Colonic mucosa (tissue), 4 donors: ENCODE measurements around the gene FGF19. TPM values are rescaled to one million over a fixed set of nuclear protein-coding genes. Genes with fewer than 3 reads are reported as not detected.

Experiments used
- DNase-seq: peaks from one replicate; pipeline ENCODE4 v3.0.0-alpha.2; 2020
- H3K27ac ChIP-seq: fragments of 200-600 bp; one replicate; pipeline ENCODE4 v1.8.0; 2021
- H3K27me3 ChIP-seq: fragments of 200-600 bp; one replicate; pipeline ENCODE4 v1.8.0; 2021
- H3K36me3 ChIP-seq: fragments of 200-600 bp; one replicate; pipeline ENCODE4 v1.8.0; 2021
- H3K4me1 ChIP-seq: fragments of 200-600 bp; one replicate; pipeline ENCODE4 v1.8.0; 2021; ENCODE audit warnings: mild to moderate bottlenecking
- H3K4me3 ChIP-seq: fragments of 200-600 bp; one replicate; pipeline ENCODE4 v1.8.0; 2021
- H3K9ac ChIP-seq, 2 donors: one replicate each; pipeline ENCODE4 v1.7.0; 2013; ENCODE audit warnings: control low read depth in 2 of 2, low read depth in 2 of 2, low read length in 2 of 2
- H3K9me3 ChIP-seq: fragments of 200-600 bp; one replicate; pipeline ENCODE4 v1.8.0; 2021
- CTCF ChIP-seq: fragments of 200-600 bp; IDR thresholded peaks from one replicate; pipeline ENCODE4 v1.8.0; 2022; ENCODE audit warnings: antibody characterized with exemption, mild to moderate bottlenecking
- intact Hi-C: fragments of 100-400 bp; cut with DNase I; formaldehyde crosslinking; loops from one replicate; pipeline ENCODE4 v1.14.1; 2022
- total RNA-seq, 2 donors: library from RNA; stranded (reverse); fragmentation: NEBNext Ultra II Directional in 1 of 2; extraction: Animal tissue kit (Norgen Biotek cat#: 25700) in 1 of 2; gene quantifications; one replicate each; pipeline ENCODE4 v1.2.1, GENCODE V29; 2021
- donor health status: healthy.
- donor health status: DM: no; HTN: no; CAD: no.
- donor health status: DM: no; HTN: no; CAD: no.

The FGF19 gene
- total RNA-seq, 2 donors from 2014 or later = 0.22 TPM; not detected in 1

- DNase-seq = no peak
- H3K27me3 ChIP-seq = peaks cover 3% of the 10 kb centered on the region
- no peak overlapping the region for H3K4me3 ChIP-seq
- H3K27ac ChIP-seq = no peak overlapping the region
- no peaks in the 10 kb centered on the region for H3K36me3 ChIP-seq
- TF ChIP-seq CTCF = no peak
- no peaks in the 10 kb centered on the region for H3K4me1 ChIP-seq
- intact Hi-C loops = no loop called here
- no peaks in the 10 kb centered on the region for H3K9me3 ChIP-seq
- no peak overlapping the region for H3K9ac ChIP-seq
Measured at GRCh38 chr11:69716891-69717747, 13.3 kb upstream of the FGF19 start.

GRCh38 chr11:69716099-69716498 lies 12.3 kb upstream of the FGF19 start:
- Histone ChIP-seq H3K4me1 (no peaks in the 10 kb centered on the region), H3K27ac (no peak overlapping the region), H3K27me3 (no peaks in the 10 kb centered on the region), H3K4me3 (no peak overlapping the region), H3K36me3 (no peaks in the 10 kb centered on the region), H3K9me3 (no peaks in the 10 kb centered on the region), H3K9ac (no peak overlapping the region)
- intact Hi-C loops = no loop called here
- no peak for DNase-seq
- TF ChIP-seq CTCF = no peak

GRCh38 chr11:69715446-69715845 lies 11.6 kb upstream of the FGF19 start:
- H3K9me3 ChIP-seq = no peaks in the 10 kb centered on the region
- no peaks in the 10 kb centered on the region for H3K4me1 ChIP-seq
- no peak overlapping the region for H3K4me3 ChIP-seq
- H3K36me3 ChIP-seq = no peaks in the 10 kb centered on the region
- intact Hi-C loops = no loop called here
- no peak for DNase-seq
- H3K27me3 ChIP-seq = no peaks in the 10 kb centered on the region
- H3K27ac ChIP-seq = no peak overlapping the region
- no peak overlapping the region for H3K9ac ChIP-seq
- TF ChIP-seq CTCF = no peak

GRCh38 chr11:69711822-69712801 lies 8.3 kb upstream of the FGF19 start:
- no peak for TF ChIP-seq CTCF
- Histone ChIP-seq H3K27ac (no peak overlapping the region), H3K9ac (no peak overlapping the region), H3K27me3 (no peaks in the 10 kb centered on the region), H3K36me3 (no peaks in the 10 kb centered on the region), H3K4me1 (no peaks in the 10 kb centered on the region), H3K4me3 (no peak overlapping the region), H3K9me3 (no peaks in the 10 kb centered on the region)
- DNase-seq = no peak
- intact Hi-C loops = no loop called here

- H3K4me1 ChIP-seq = peaks cover 10% of the 10 kb centered on the region
- no peak for DNase-seq
- H3K27me3 ChIP-seq = peaks cover 14% of the 10 kb centered on the region
- H3K9me3 ChIP-seq = no peaks in the 10 kb centered on the region
- intact Hi-C loops = no loop called here
- H3K4me3 ChIP-seq = no peak overlapping the region
- no peak for TF ChIP-seq CTCF
- H3K36me3 ChIP-seq = no peaks in the 10 kb centered on the region
- H3K9ac ChIP-seq = no peak overlapping the region
- H3K27ac ChIP-seq = no peak overlapping the region
Measured at GRCh38 chr11:69708736-69709401, 5.0 kb upstream of the FGF19 start.
